HepG2 (cell line): ENCODE measurements around the gene MINDY3. TPM values are rescaled to one million over a fixed set of nuclear protein-coding genes. Genes with fewer than 3 reads are reported as not detected.

Experiments used
- ATAC-seq: fragments of 200-7000 bp; cut with Tn5 transposase; 3 replicates; pipeline ENCODE4 v1.9.1; 2020; ENCODE audit warnings: mild to moderate bottlenecking, moderate library complexity
- BruUV-seq: library from RNA; stranded (reverse); fragments of 400-500 nt; replicated peaks from 2 replicates; lab custom pipeline; 2021; lab: Mats Ljungman, UMichigan
- CTCF ChIA-PET: fragments of 300-600 bp; formaldehyde crosslinking; extraction: SDS; loops from one replicate; lab custom pipeline; 2021; ENCODE audit warnings: low total read pairs, inconsistent platforms, low intra/inter-chr PET ratio; lab: Yijun Ruan, JAX
- POLR2A ChIA-PET: fragments of 350-600 bp; sonication (Branson Sonifier 250); formaldehyde crosslinking; loops from one replicate; lab custom pipeline; 2020; ENCODE audit warnings: antibody characterized with exemption, inconsistent platforms; lab: Yijun Ruan, JAX
- DNase-seq: peaks from one replicate; pipeline ENCODE4 v3.0.0-alpha.2; 2015; ENCODE audit warnings: low spot score
- FAIRE-seq: peaks from 3 replicates; lab custom pipeline; 2011; peaks lifted over from hg19 to GRCh38; lab: Jason Lieb, UNC
- H2AFZ ChIP-seq: one replicate; pipeline ENCODE4 v1.6.1; 2011; ENCODE audit warnings: low read length, inconsistent platforms
- H3K27ac ChIP-seq: fragments of 300-600 bp; 3 replicates; pipeline ENCODE4 v1.8.0; 2011; ENCODE audit warnings: mixed run types, mild to moderate bottlenecking, mixed read lengths, low read length, inconsistent platforms; ENCODE audit not compliant: insufficient read depth; ENCODE audit errors: extremely low read length
- H3K27me3 ChIP-seq, 2 experiments: fragments of 200-600 bp in 1 of 2; 2 replicates in 1 of 2; 3 replicates in 1 of 2; pipeline versions ENCODE4 v1.6.0 to v1.8.0; 2011; ENCODE audit warnings: low read length in 2 of 2, mild to moderate bottlenecking in 2 of 2, moderate library complexity in 2 of 2, inconsistent platforms in 1 of 2; ENCODE audit not compliant: insufficient read depth in 2 of 2, control insufficient read depth in 1 of 2
- H3K36me3 ChIP-seq, 2 experiments: fragments of 200-600 bp in 1 of 2; replicated peaks in 1 of 2; 2 replicates in 1 of 2; 3 replicates in 1 of 2; pipeline versions ENCODE4 v1.5.1 to v1.8.0; 2011; ENCODE audit warnings: low read length in 2 of 2, inconsistent platforms in 1 of 2; ENCODE audit not compliant: insufficient read depth in 2 of 2, control insufficient read depth in 1 of 2
- H3K4me1 ChIP-seq: 2 replicates; pipeline ENCODE4 v1.5.1; 2012; ENCODE audit warnings: low read length, inconsistent platforms; ENCODE audit not compliant: insufficient read depth
- H3K4me2 ChIP-seq: 2 replicates; pipeline ENCODE4 v1.6.0; 2011; ENCODE audit warnings: low read depth, low read length, inconsistent platforms
- H3K4me3 ChIP-seq, 3 experiments: fragments of 200-600 bp in 1 of 3; sonication (generic), shearing (Covaris generic) in 1 of 3; replicated peaks in 1 of 3; 2 replicates each; pipeline ENCODE4 v1.5.1; 2011 to 2016; ENCODE audit warnings: low read length in 3 of 3, inconsistent platforms in 2 of 3, low read depth in 2 of 3, mild to moderate bottlenecking in 2 of 3, control low read depth in 1 of 3, mixed read lengths in 1 of 3; ENCODE audit not compliant: insufficient read depth in 1 of 3
- H3K79me2 ChIP-seq: one replicate; pipeline ENCODE4 v1.6.1; 2011; ENCODE audit warnings: low read length, inconsistent platforms; ENCODE audit not compliant: insufficient read depth
- H3K9ac ChIP-seq: 2 replicates; pipeline ENCODE4 v1.6.0; 2011; ENCODE audit warnings: mild to moderate bottlenecking, low read depth, low read length, inconsistent platforms; ENCODE audit not compliant: insufficient read depth
- H3K9me3 ChIP-seq: 2 replicates; pipeline ENCODE4 v1.5.1; 2012; ENCODE audit warnings: mild to moderate bottlenecking, low read length
- H4K20me1 ChIP-seq: 2 replicates; pipeline ENCODE4 v1.6.0; 2011; ENCODE audit warnings: inconsistent platforms, mild to moderate bottlenecking, low read length, moderate library complexity; ENCODE audit not compliant: insufficient read depth
- ARID5B ChIP-seq: IDR thresholded peaks from 2 replicates; pipeline ENCODE4 v1.4.0; 2020; ENCODE audit warnings: mild to moderate bottlenecking, missing genetic modification reagents
- GATAD2A ChIP-seq: IDR thresholded peaks from 2 replicates; pipeline ENCODE4 v1.6.1; 2016
- HNF4A ChIP-seq: sonication (generic); formaldehyde crosslinking; IDR thresholded peaks from 2 replicates; pipeline ENCODE4 v1.4.0; 2020; ENCODE audit warnings: missing genetic modification reagents
- LCORL ChIP-seq, 2 experiments: fragments of 450-650 bp in 1 of 2; sonication (generic) in 1 of 2; formaldehyde crosslinking in 1 of 2; IDR thresholded peaks; 2 replicates each; pipeline versions ENCODE4 v1.5.0 to v1.6.1; 2017 to 2020; ENCODE audit warnings: antibody characterized with exemption in 1 of 2, missing genetic modification reagents in 1 of 2
- MATR3 ChIP-seq: sonication (generic); formaldehyde crosslinking; IDR thresholded peaks from 2 replicates; pipeline ENCODE4 v1.4.0; 2020; ENCODE audit warnings: missing genetic modification reagents
- PAXIP1 ChIP-seq: sonication (generic); formaldehyde crosslinking; conservative IDR thresholded peaks from 2 replicates; pipeline ENCODE4 v1.4.0; 2020; ENCODE audit warnings: mild to moderate bottlenecking, missing genetic modification reagents, moderate library complexity
- PRMT3 ChIP-seq: sonication (generic); formaldehyde crosslinking; IDR thresholded peaks from 2 replicates; pipeline ENCODE4 v1.8.1; 2022; ENCODE audit warnings: low read depth, mild to moderate bottlenecking, moderate library complexity, missing genetic modification reagents, borderline replicate concordance
- TARDBP ChIP-seq: sonication (generic); formaldehyde crosslinking; IDR thresholded peaks from 2 replicates; pipeline ENCODE4 v1.8.0; 2022; ENCODE audit warnings: mild to moderate bottlenecking, missing genetic modification reagents
- ZBTB43 ChIP-seq: sonication (generic); formaldehyde crosslinking; conservative IDR thresholded peaks from 2 replicates; pipeline ENCODE4 v1.4.0; 2020; ENCODE audit warnings: missing genetic modification reagents
- ZNF274 ChIP-seq: sonication (generic); formaldehyde crosslinking; IDR thresholded peaks from 2 replicates; pipeline ENCODE4 v1.5.1; 2020; ENCODE audit warnings: mild to moderate bottlenecking, missing genetic modification reagents
- ZNF362 ChIP-seq: sonication (generic); formaldehyde crosslinking; IDR thresholded peaks from 2 replicates; pipeline ENCODE4 v1.4.0; 2020; ENCODE audit warnings: missing genetic modification reagents, mild to moderate bottlenecking, borderline replicate concordance
- WGBS: methylation state at CpG from one replicate; pipeline ENCODE4 v1.1.6; 2017; ENCODE audit warnings: low lambda C conversion rate; 5-methylcytosine and 5-hydroxymethylcytosine counted together
- in situ Hi-C: cut with HindIII; loops from 2 replicates; pipeline ENCODE4 v1.10.0; 2017; ENCODE audit warnings: low pct_unique_long_range_greater_than_20kb; ENCODE audit not compliant: extremely low pct_ligation_motif_present
- intact Hi-C: fragments of 100-400 bp; cut with micrococcal nuclease; formaldehyde crosslinking; loops from one replicate; pipeline ENCODE4 v1.10.0; 2022; ENCODE audit not compliant: unreplicated experiment
- polyA plus RNA-seq, 8 experiments: library from polyadenylated mRNA; depleted of rRNA in 3 of 8; stranded (reverse) in 7 of 8; unstranded in 1 of 8; fragments of >200 nt; fragmentation: Illumina TruSeq in 4 of 8; extraction: Trizol in 4 of 8; gene quantifications; 2 replicates each; pipeline versions ENCODE4 v1.2.1 to v1.2.3, GENCODE V29; 2011 to 2016; ENCODE audit warnings: low read depth in 4 of 8, missing spikeins in 1 of 8, mixed read lengths in 1 of 8; ENCODE audit not compliant: insufficient read depth in 1 of 8
- total RNA-seq, 5 experiments: library from RNA; depleted of rRNA; stranded (reverse); fragments of >200 nt; fragmentation: Illumina TruSeq; extraction: Trizol; gene quantifications; 2 replicates each; pipeline ENCODE4 v1.2.3, GENCODE V29; 2016; ENCODE audit warnings: low read depth in 1 of 5
- TF ChIP-seq, protein P1 (sequence below): sonication (generic); formaldehyde crosslinking; IDR thresholded peaks from 2 replicates; pipeline ENCODE4 v1.5.0; 2020; ENCODE audit warnings: missing genetic modification reagents, mild to moderate bottlenecking, borderline replicate concordance

The MINDY3 gene
- total and polyA plus RNA-seq, 2 of the 13 experiments (the other 11 are each of a cell fraction or from before 2014, with no cell fraction given), result 6.4 to 17.5 TPM

DNA sequence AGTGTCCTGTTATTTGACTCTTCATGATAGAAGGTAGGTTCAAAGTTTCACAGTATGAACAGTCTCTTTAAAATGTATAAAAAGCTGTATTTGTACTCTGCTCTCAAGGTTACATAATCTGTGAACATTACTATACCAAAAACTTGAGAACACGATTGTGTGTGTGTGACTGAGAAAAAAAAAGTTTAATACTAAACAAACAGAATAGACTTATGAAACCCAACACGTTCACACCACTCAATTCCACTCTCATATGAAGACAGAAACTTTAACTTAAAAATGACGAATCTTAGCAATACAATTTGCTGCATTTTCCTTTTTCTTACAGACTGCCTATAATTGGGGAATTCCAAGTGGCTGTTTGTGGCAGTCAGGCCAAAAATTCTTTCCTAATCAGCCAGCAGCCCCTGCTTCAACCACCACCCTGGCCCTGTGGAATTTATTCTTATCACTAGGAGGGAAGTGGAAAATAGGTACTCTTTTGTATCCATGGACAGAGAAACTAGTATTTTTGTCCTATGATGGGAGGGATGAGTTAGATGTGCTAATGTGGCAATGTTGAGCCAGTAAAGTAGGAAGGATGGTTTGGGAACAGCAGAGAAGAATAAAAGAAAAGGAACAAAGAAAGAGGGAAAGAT is 42.8 kb downstream of the MINDY3 start:
- ATAC-seq, result peak; percentile 53
- TF ChIP-seq ARID5B (CRISPR knock-in tag) (0 out of 2 replicates have a peak, but pooled peaks have one; percentile 28), ZBTB43 (CRISPR knock-in tag) (peak; percentile 75), PAXIP1 (CRISPR knock-in tag) (0 out of 2 replicates have a peak, but pooled peaks have one; percentile 15), LCORL (IDR thresholded peaks at IDR 0.05) (no peak), LCORL (CRISPR knock-in tag; IDR thresholded peaks at IDR 0.05) (peak; percentile 53; the same call in 1 of the 2 replicates), HNF4A (CRISPR knock-in tag) (peak; percentile 50), ZNF362 (CRISPR knock-in tag) (peak; percentile 71; the same call in 1 of the 2 replicates), ZNF274 (CRISPR knock-in tag) (no peak), GATAD2A (CRISPR knock-in tag) (0 out of 2 replicates have a peak, but pooled peaks have one; percentile 29), MATR3 (CRISPR knock-in tag) (no peak), TARDBP (CRISPR knock-in tag) (0 out of 2 replicates have a peak, but pooled peaks have one; percentile 21), PRMT3 (CRISPR knock-in tag) (no peak)
- TF ChIP-seq, protein P1, sequence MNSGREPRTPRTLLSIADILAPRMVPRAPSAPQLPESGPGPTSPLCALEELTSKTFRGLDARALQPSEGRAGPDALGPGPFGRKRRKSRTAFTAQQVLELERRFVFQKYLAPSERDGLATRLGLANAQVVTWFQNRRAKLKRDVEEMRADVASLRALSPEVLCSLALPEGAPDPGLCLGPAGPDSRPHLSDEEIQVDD (CRISPR knock-in tag), result no peak
- ChIA-PET POLR2A (no interaction called here), CTCF (no interaction called here)
- H3K27ac ChIP-seq, result no peak overlapping the region
- peak overlapping the region; percentile 6; the same call in 1 of the 2 replicates for H3K4me2 ChIP-seq
- H4K20me1 ChIP-seq, result no peaks in the 10 kb centered on the region
- peaks cover 20% of the 10 kb centered on the region for H3K4me1 ChIP-seq
- peaks cover 1 to 9% of the 10 kb centered on the region in 2 experiments; a peak in 2 of 5 replicates for H3K36me3 ChIP-seq
- no peak overlapping the region for H3K9ac ChIP-seq
- no peaks in the 10 kb centered on the region for H3K9me3 ChIP-seq
- intact Hi-C loops (no loop called here), in situ Hi-C loops (no loop called here)
- peak; percentile 42 for DNase-seq
- H3K27me3 ChIP-seq, result no peaks in the 10 kb centered on the region
- no peak overlapping the region for H3K4me3 ChIP-seq
- 29% methylated on average over 3 of the region's 3 CpGs for WGBS
- H3K79me2 ChIP-seq, result no peaks in the 10 kb centered on the region
- BruUV-seq, result no TSS peak
- no peak overlapping the region for H2AFZ ChIP-seq
- FAIRE-seq, result no peak
